ENCODE results near the gene CD3E. TPM values are rescaled to one million over a fixed set of nuclear protein-coding genes. Genes with fewer than 3 reads are reported as not detected.

Gene CD3E
- total RNA-seq, 1 experiment from 2014 or later, result 0.42 TPM

DNA sequence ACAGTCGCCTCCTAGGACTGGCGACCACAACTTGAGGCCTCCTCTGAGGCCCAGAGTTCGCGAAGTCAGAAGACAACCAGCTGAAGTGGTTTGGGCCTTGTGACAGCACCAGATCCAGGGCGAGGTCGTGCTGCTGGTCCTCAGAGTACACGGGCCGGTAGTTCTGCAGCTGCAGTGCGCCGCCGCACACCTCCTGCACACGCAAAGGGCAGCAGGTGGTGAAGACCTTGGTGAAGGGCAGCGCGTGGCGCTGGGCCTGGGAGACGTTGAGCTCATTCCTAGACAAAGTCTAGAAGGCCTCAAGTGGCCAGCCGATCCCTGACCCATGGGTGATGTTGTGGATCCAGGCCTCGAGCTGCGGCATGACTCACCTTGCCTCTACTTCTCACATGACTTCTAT is 18.2 kb downstream of the CD3E start:
- DNase-seq (ENCODE audit: low read depth), result no peak

DNA sequence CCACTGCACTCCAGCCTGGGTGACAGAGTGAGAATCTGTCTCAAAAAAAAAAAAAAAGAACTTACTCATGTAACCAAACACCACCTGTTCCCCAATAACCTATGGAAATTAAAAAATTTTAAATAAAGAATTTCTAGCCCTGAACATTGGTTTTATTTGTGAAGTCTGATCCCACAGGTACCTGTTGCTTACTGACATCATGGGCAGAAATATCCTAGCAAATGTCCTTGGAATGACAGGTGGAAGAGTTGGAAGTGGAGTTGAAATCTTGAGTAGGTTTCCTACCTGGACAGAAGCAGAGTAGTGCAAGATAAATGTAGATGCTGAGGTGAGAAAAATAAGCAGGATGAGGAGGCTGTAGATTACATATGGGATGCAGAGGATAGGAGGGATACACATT is 20.8 kb downstream of the CD3E start:
- DNase-seq (ENCODE audit: low read depth), result no peak

DNA sequence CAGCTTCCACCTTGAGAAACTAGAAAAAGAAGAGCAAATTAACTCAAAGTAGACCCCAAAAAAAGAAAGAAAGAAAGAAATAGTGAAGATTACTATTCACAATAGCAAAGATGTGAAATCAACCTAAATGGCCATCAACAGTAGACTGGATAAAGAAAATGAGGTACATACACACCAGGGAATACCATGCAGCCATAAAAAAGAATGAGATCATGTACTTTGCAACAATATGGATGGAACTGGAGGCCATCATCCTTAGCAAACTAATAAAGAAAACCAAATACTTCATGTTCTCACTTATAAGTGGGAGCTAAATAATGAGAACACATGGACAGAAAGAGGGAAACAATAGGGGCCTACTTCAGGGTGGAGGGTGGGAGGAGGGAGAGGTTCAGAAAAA is 24.2 kb downstream of the CD3E start:
- no peak for DNase-seq (ENCODE audit: low read depth)

DNA sequence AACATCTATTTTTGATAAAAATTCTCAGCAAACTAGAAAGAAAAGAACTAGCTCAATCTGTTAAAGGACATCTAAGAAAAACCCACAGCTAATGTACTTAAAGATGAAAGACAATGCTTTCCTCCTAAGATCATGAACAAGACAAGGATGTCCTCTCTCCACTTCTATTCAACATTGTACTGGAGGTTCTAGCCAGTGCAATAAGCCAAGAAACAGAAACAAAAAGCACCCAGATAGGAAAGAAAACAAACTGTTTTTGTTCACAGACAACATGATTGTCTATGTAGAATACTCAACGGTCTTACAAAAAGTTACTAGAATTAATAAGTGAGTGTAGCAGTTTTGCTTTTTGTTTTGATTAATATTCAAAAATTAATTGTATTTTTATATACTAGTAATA is 30.2 kb downstream of the CD3E start:
- DNase-seq (ENCODE audit: low read depth), result no peak

DNA sequence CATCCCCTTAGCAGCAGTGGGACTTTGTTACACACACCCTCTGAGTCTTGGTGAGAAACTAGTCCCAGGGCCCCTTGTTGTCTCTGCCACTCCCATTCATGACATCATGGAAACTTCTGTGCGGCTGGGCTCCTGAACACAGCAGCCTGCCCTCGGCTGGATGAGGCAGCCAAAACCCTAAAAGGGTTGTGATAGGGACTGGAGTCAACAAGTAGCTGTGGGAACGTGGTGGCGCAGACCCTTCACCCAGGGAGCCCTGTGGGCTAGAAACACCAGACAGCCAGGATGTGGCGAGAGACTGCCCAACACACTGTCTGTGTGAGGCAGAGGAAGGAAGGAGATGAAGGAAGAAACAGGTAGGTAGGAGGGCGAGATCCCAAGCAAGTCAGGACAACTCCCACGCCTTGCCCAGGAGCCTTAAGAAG is 34.1 kb downstream of the CD3E start:
- peak; percentile 25 for DNase-seq (ENCODE audit: low read depth)

DNA sequence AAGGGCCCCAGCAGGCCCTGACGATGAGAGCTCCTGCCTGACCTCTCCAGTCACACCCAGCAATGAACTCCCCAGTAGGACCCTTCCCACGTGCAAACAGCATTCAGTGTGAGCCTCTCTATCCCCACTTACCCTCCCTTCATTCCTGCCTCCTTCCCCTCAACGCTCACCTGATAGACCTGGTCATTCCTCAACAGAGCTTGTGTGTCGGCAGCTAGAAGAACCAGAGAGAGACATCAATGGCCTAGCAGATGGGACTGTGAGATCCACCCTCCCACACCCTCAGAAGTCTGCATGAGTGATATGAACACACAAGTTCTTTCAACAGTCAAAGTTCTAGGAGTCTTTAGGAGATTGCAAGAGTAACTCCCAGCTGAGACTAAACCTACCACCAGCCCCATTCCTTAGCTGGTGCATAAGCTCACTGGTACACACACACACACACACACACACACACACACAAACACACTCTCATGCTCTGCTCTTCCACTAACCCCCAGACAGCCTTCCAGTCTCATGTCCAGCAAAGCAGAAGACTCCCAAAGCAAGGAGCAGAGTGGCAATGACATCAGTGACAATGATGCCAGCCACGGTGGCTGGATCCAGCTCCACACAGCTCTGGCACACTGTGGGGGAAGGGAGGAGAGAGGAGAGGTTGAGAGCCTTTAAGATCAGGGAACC is 34.9 kb downstream of the CD3E start:
- no peak for DNase-seq (ENCODE audit: low read depth)

DNA sequence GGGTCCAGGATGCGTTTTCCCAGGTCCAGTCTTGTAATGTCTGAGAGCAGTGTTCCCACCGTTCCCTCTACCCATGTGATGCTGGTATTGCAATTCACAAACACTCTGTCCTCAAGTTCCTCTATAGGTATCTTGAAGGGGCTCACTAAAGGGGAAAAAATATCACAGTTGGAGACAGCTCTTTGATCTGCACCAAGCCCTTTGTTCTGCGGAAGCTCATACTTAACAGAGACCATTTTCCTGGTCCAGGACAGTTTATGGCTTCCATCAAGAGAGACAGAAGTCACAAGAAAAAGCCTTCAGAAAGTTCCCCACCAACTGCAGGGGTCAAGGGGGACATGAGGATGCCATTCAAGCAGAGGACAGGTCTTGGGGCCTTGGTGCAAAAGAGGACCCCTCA is 35.9 kb downstream of the CD3E start:
- no peak for DNase-seq (ENCODE audit: low read depth)

DNA sequence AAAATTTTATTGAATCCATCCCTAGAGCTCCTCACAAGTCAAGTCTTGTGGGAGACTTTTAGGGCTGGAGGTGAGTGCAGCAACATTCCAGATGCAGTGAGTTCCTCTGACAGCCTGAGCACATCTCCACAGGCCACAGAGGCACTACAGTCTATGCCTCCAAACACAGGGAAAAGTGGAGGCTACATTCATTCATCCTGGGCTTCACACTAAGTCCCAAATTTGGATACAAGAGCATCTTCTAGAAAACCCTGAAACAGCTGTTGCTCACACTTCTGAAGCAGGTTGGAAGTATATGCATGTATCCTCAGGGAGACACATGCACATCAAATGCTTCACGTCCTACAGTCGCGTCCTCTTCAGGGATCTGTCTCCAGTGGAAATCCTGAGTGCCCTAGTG is 36.7 kb downstream of the CD3E start:
- DNase-seq (ENCODE audit: low read depth), result no peak

DNA sequence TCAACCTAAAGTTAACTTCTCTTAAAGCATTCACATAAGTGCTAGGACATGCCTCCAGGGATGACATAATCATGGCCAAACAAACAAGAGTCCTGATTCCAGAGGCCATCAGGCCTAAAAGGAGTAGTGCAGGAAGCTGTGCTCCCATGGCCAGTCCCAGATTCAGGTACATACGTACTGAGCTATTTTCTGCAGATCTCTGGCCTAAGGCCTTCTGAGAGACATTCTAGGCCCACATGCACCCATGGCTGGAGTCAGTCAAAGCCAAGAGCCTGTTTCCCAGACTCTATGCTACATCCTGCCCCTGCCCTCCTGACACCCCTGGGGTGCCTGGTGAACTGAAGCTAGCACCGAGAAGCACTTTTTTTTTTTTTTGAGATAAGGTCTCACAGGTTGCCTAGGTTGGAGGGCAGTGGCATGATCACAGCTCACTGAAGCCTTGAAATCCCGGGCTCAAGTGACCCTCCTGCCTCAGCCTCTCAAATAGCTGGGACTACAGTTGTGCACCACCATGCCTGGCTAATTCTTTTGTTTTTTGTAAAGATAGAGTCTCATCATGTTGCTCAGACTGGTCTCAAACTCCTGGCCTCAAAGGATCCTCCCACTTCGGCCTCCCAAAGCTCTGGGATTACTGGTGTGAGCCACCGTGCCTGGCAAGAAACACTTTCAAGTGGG is 37.4 kb downstream of the CD3E start:
- no peak for DNase-seq (ENCODE audit: low read depth)

DNA sequence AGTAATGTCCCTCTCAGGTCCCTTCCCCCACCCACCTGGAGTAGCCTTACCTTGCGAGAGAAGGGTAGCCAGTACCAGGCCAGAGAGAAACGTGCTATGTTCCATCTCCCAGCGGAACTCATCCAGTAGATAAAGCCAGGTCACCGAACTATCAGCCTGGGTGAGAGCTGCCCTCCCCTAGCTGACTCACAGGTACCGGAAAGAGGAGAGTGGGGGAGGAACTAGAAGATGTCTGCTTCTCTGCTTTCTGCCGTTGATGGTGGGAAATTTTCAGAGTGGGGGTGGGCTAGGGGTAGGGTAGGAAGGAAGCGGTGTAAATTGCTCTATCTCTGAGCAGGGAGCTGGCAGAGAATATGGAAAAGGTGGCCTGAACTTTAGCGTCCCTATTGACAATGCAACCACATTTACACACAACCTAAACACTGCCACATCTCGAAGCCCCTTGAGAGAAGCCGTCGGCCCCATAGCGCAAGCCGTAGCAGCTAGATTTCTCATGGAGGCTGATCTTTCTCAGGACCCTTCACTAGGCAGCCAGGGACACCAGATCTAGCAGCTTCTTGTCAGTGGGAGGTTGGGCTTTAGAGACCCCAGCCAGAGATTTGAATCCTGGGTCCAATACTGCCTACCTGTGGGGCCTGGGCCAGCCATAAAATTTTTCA is 38.1 kb downstream of the CD3E start, which contains the start of gene CD3D:
TSS of gene CD3D (minus strand) at position 203 of the 659 bp plus-strand sequence. CDS start at position 105, 98 bp downstream.
- DNase-seq (ENCODE audit: low read depth), result peak; percentile 28

DNA sequence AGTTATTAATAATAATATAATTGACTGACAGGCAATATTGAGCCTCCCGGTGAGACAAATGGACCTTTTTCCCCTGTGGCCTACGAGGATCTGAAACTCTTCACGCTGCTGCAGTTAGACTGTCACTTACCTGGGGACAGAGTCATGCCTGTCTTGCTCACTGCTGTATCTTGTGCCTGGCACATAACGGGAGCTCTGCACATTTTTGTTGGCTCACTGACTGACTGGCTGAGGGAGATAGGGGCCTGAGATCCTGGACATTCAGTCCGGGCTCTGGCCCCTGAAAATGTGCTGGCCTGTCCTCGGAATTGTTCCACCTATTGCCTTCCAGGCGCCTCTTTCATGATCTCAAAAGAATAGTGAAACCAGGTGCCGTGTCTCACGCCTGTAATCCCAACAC is 38.7 kb downstream of the CD3E start:
- no peak for DNase-seq (ENCODE audit: low read depth)

DNA sequence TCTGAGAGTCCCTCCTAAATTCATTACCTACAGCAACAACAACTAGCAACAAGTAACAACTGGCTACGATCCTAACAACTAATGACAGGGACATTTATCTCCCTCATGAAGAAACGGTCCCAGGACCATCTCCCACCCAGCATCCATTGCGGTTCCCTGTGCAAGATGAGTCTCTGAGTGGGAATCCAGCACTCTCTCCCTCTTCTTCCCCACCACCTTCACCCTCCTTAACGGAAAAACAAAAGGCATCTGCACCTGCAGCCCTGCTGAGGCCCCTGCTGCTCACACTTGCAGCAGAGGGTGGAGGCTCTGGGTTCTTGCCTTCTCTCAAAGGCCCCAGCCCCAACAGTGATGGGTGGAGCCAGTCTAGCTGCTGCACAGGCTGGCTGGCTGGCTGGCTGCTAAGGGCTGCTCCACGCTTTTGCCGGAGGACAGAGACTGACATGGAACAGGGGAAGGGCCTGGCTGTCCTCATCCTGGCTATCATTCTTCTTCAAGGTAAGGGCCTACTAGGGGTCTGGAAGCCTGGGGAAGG is 39.5 kb downstream of the CD3E start, which contains the start of gene CD3G:
TSS of gene CD3G (plus strand) at position 364 of the 535 bp plus-strand sequence. CDS start at position 444, 80 bp downstream.
- no peak for DNase-seq (ENCODE audit: low read depth)

DNA sequence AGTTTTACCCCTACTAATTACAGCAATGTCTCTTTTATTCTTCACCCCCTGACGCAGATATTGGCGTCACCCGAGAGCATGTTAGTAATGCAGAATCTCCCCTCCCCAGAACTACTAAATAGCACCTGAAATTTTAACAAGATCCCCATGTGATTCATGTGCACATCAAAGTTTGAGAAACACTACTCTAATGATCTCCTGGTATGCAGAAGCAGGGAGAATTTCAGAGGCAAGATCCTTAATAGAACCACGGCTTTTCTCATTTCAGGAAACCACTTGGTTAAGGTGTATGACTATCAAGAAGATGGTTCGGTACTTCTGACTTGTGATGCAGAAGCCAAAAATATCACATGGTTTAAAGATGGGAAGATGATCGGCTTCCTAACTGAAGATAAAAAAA is 44.9 kb downstream of the CD3E start:
- no peak for DNase-seq (ENCODE audit: low read depth)

DNA sequence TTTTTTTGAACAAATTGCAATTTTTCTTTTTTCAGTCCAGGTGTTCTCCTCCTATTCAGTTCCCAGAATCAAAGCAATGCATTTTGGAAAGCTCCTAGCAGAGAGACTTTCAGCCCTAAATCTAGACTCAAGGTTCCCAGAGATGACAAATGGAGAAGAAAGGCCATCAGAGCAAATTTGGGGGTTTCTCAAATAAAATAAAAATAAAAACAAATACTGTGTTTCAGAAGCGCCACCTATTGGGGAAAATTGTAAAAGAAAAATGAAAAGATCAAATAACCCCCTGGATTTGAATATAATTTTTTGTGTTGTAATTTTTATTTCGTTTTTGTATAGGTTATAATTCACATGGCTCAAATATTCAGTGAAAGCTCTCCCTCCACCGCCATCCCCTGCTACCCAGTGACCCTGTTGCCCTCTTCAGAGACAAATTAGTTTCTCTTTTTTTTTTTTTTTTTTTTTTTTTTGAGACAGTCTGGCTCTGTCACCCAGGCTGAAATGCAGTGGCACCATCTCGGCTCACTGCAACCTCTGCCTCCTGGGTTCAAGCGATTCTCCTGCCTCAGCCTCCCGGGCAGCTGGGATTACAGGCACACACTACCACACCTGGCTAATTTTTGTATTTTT is 48.7 kb downstream of the CD3E start:
- DNase-seq (ENCODE audit: low read depth), result peak; percentile 15

DNA sequence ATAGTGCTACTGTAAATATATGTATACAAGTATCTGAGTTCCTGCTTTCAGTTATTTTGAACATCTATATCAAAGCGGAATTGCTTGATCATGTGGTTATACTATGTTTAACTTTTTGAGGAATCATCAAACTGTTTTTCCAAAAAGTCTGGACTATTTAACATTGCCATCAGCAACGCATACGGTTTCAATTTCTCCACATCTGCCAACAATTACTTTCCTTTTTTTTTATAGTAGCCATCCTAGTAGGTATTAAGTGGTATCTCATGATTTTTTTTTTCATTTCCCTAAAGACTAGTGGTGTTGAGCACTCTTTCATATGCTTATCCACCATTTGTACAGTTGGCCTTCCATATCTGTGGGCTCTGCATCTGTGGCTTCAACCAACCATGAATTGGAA is 53.5 kb downstream of the CD3E start:
- DNase-seq (ENCODE audit: low read depth), result no peak

DNA sequence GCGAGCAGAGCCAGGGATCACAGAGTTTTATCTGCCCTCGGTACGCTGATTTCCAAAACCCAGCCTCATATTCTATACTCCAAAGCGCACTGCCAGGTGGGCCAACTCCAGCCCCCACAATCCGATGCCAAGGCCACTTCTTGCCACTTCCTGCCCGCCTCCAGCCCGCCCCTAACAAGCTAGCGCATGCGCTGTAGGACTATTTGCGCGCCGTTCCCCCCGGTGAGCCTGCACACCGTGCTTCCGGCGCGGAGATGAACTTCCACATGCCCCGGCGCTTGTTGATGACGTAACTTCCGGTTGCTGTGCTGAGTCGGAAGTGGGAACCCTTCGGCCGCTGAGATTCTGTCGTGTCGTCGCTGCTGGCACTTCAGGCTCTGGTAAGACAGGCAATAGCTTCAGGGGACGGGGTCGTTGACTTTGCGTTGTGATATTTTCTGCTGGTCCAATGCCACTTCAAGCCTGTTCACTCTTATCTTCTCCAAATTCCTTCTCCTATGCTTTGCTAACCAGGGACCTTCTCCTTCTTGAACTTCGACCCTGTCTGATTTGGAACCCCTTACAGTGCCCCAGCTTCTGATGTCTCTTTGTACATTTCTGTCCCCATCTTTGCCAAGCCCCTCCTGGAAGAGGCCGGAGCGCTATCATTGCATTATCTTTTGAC is 54.9 kb downstream of the CD3E start, which contains the start of gene UBE4A:
TSS of gene UBE4A (plus strand) at position 306 of the 664 bp plus-strand sequence. CDS start 5,481 bp downstream, outside the sequence.
- DNase-seq (ENCODE audit: low read depth), result peak; percentile 88

DNA sequence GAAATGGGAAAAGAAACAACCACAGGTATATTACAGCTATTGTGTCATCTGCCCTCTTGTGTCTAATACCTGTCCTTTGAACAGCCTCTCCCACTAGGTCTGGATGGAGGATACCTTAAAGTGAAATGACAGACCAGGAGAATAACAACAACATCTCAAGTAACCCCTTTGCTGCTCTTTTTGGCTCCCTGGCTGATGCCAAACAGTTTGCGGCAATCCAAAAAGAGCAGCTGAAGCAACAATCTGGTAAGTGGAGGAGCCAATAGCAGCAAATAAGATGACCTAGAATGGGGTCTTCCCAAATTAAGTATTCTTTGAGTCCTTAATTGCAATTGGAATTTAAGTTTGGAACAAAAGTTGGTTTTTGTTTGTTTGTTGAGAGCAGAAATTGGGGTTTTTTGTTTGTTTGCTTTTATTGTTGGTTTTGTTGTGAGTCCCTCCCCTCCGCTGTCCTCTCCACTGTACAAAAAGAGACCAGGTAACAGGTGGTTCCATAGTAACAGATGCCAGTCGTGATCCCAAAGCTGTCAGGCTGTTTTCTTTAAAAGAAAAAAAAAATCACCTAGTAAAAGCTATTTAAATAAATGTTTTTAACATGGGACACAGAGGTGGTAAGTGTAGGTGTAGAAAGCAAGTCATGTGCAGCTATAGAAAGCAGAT is 60.6 kb downstream of the CD3E start:
- DNase-seq (ENCODE audit: low read depth), result no peak

Measured in HT1080 (cell line).